ENCODE measurements around the gene NPR3.

NPR3 gene

GRCh38 chr5:32808783-32809182 is 97.7 kb downstream of the NPR3 start:
- DNase-seq (ENCODE audit: low read depth in 2 of 2) = no peak

- no peak for DNase-seq (ENCODE audit: low read depth in 2 of 2)
These were observed 99.7 kb downstream of the NPR3 start for GRCh38 chr5:32810804-32811203.

GRCh38 chr5:32812399-32812798 is 101.3 kb downstream of the NPR3 start:
- no peak for DNase-seq (ENCODE audit: low read depth in 2 of 2)

DNA sequence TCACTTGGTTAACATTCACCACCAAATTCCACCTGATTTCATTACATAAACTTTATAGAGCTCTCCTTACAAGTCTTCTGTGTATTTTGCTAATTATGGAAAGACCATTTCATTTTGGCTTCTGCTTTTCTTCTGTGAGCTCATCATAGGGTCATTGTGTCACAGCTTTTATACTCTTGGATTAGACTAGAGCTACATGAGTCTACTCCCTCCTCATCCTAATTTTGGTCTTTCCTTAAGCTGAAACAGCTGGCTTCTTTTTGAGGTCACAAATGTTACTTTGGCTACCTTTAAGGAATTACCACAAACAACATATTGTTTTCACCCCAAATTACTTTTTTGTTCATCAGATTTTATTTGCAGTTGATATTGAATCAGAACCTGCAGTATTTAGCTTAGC is 103.0 kb downstream of the NPR3 start:
- DNase-seq (ENCODE audit: low read depth in 2 of 2) = no peak

DNA sequence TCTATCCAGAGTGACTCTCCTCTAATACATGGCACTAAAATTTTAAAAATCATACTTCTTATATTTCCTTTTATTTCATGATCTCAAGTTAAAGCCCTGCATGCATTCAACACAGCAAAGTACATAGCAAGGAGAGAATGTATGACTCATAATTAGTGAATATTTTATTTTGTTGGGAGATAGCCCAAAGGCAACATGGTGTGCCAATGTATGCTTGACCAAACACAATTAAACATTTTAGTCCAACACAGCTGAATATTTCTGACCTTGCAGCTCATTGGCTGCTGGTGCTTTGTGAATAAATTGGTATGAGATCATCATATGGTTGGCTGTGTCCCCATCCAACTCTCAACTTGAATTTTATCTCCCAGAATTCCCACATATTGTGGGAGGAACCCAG is 103.5 kb downstream of the NPR3 start:
- DNase-seq (ENCODE audit: low read depth in 2 of 2) = no peak

- no peak for DNase-seq (ENCODE audit: low read depth in 2 of 2)
These were observed 116.9 kb downstream of the NPR3 start for GRCh38 chr5:32827981-32828380.

DNA sequence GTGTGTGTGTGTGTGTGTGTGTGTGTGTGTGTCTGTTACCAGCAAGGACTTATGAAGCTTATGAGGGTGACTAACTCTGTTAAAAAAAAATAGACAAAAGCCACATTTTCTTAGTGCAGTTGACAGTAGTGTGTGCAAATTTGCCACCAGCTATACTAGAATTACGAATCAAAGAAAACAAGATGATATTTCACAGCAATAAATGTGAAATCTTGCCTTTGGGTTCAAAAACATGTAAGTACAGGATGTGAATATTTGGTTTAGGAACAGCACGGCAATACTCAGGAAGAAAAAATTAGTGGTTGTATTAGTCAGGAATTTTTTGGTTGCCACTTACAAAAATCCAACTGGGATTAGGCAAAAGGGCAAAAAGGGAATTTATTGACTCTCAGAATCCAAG is 117.4 kb downstream of the NPR3 start:
- DNase-seq (ENCODE audit: low read depth in 2 of 2) = no peak

GRCh38 chr5:32831624-32832023 is 120.5 kb downstream of the NPR3 start:
- no peak for DNase-seq (ENCODE audit: low read depth in 2 of 2)

GRCh38 chr5:32833127-32833526 is 122.0 kb downstream of the NPR3 start:
- no peak for DNase-seq (ENCODE audit: low read depth in 2 of 2)

GRCh38 chr5:32833663-32834062 is 122.5 kb downstream of the NPR3 start:
- no peak for DNase-seq (ENCODE audit: low read depth in 2 of 2)

DNA sequence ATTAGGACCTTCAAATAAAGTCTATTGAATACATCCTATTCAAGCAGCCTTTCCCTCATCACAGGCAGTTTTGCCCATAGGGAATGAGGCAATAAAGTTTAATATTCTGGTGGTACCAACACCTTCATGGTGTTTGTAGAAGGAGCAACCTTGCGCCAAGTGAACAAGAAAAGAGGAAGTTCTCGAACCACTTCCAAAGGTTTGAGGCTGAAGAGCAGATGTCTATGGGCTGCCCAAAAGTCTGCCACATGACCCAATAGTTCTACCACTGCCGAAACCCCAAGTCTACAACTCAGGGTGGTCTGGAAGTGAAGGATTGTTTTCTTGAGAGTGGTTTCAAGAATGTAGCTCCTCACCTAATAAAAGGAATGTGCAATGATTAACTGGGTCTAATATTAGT is 123.1 kb downstream of the NPR3 start:
- no peak for DNase-seq (ENCODE audit: low read depth in 2 of 2)

DNA sequence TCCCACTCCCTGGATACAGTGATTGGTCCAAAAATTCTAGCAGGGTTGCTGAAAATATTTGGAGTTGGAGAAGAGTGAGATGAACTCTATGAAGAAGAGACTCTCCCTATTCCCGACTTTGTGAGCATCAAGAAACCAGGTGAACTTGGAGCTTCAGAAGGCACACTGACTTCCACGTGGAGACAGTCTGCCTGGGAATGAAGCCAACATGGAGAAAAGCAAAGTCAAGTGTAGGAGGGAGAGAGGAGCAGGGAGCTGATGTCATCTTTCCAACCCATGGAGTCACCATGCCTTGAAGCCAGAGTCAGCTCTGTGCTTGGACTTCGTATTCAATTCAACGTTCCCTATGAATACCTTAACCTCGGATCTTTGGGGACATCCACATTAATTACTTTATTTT is 125.1 kb downstream of the NPR3 start:
- DNase-seq (ENCODE audit: low read depth in 2 of 2) = no peak

DNA sequence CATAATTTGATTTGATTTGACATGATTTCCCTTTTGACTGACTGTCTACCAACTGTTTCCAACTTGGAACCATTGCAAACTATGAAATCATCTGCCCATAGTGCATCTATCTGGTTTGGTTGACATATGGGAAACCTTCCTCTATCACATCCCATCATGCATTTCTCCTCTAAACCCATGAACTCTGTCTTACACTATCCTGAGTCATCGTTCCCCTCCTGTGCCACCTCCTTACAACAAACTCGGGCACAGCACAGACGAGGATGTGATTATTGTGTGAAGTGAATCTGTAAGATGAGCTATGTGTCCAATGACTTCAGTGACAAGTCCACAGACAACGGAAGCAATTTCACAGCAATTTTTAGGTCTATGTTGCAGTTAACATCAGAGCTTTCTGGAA is 126.1 kb downstream of the NPR3 start:
- no peak for DNase-seq (ENCODE audit: low read depth in 2 of 2)

GRCh38 chr5:32839106-32839505 is 128.0 kb downstream of the NPR3 start:
- DNase-seq (ENCODE audit: low read depth in 2 of 2) = no peak

DNA sequence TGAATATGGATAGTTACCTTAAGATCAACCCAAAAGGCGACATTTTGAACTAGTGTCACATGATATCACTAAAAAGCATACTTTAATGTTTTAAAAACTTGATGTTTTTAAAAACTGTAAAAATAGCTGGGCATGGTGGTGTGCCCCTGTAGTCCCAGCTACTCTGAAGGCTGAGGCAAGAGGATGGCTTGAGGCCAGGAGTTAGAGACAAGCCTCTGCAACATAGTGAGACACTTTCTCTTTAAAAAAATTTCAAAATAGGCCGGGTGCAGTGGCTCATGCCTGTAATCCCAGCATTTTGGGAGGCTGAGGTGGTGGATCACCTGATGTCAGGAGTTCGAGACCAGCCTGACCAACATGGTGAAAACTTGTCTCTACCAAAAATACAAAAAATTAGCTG is 129.5 kb downstream of the NPR3 start:
- no peak for DNase-seq (ENCODE audit: low read depth in 2 of 2)
